Posterior vena cava (tissue), 2 donors: ENCODE measurements around the gene UPK2. TPM values are rescaled to one million over a fixed set of nuclear protein-coding genes. Genes with fewer than 3 reads are reported as not detected.

Experiments
- DNase-seq: peaks from one replicate; pipeline ENCODE4 v3.0.0-alpha.2; 2020; ENCODE audit warnings: low spot score
- intact Hi-C, 2 donors: fragments of 100-400 bp; cut with DNase I; formaldehyde crosslinking; loops; one replicate each; pipeline versions ENCODE4 v1.14.1 to v1.14.2; 2022 to 2023
- long read RNA-seq, 2 donors: library from polyadenylated mRNA; unstranded; transcript quantifications; one replicate each; pipeline ENCODE4 v2.0.0, GENCODE V29; 2020 to 2021
- total RNA-seq, 2 donors: library from RNA; stranded (reverse); fragmentation: NEBNext Ultra II Directional; extraction: Animal tissue kit (Norgen Biotek cat#: 25700); gene quantifications; one replicate each; pipeline ENCODE4 v1.2.1, GENCODE V29; 2021
- donor health status: DM: yes; HTN: yes; CAD: no.
- donor health status: DM: yes; HTN: yes; CAD: no.

Gene UPK2
- total RNA-seq = not detected
- long read RNA-seq, donor 1 = 0 reads
- long read RNA-seq, donor 2 = 0 reads

- intact Hi-C loops = loop anchor here (2.0 to 10.0 kb wide), 2 partner anchors 267 to 271 kb away; no protein-coding TSS in a partner anchor
- DNase-seq = peak; percentile 96
Observed at GRCh38 chr11:118956094-118956846, at the start of gene UPK2. Gene UPK2 (plus strand): TSS chr11:118956298. CDS start chr11:118956351, 53 bp downstream.

GRCh38 chr11:118907051-118908042 is 48.8 kb upstream of the UPK2 start:
- intact Hi-C loops = loop anchor here in 1 of 2 donors (2.0 kb wide), 1 partner anchor 15 kb away; no protein-coding TSS in a partner anchor
- peak; percentile 93 for DNase-seq

GRCh38 chr11:118908264-118908663 is 47.8 kb upstream of the UPK2 start:
- intact Hi-C loops = loop anchor here in 1 of 2 donors (2.0 kb wide), 1 partner anchor 15 kb away; no protein-coding TSS in a partner anchor
- DNase-seq = no peak

GRCh38 chr11:118908901-118909618 is 47.0 kb upstream of the UPK2 start:
- intact Hi-C loops = loop anchor here in 1 of 2 donors (2.0 kb wide), 1 partner anchor 14 kb away; no protein-coding TSS in a partner anchor
- DNase-seq = peak; percentile 92

GRCh38 chr11:118909619-118910308 is 46.3 kb upstream of the UPK2 start:
- DNase-seq = no peak
- intact Hi-C loops = loop anchor here in 1 of 2 donors (2.0 kb wide), 1 partner anchor 13 kb away; no protein-coding TSS in a partner anchor

- peak; percentile 90 for DNase-seq
- intact Hi-C loops = no loop called here
Observed at GRCh38 chr11:118910309-118911112, 45.6 kb upstream of the UPK2 start.

- intact Hi-C loops = no loop called here
- peak; percentile 86 for DNase-seq
Observed at GRCh38 chr11:118911113-118911879, 44.8 kb upstream of the UPK2 start.

GRCh38 chr11:118911880-118912741 is 44.0 kb upstream of the UPK2 start:
- intact Hi-C loops = no loop called here
- DNase-seq = peak; percentile 96

- intact Hi-C loops = no loop called here
- no peak for DNase-seq
Observed at GRCh38 chr11:118912742-118913410, 43.2 kb upstream of the UPK2 start.

GRCh38 chr11:118913411-118914125 is 42.5 kb upstream of the UPK2 start:
- intact Hi-C loops = no loop called here
- DNase-seq = no peak

GRCh38 chr11:118914178-118914918 is 41.8 kb upstream of the UPK2 start:
- no peak for DNase-seq

GRCh38 chr11:118914987-118915386 is 41.1 kb upstream of the UPK2 start:
- intact Hi-C loops = no loop called here
- DNase-seq = no peak

More at GRCh38 chr11:118914178-118914918, 41.8 kb upstream of the UPK2 start:
- intact Hi-C loops = no loop called here

GRCh38 chr11:118915396-118915795 is 40.7 kb upstream of the UPK2 start:
- DNase-seq = no peak
- intact Hi-C loops = no loop called here
